ENCODE data around the gene SPRYD3. TPM values are rescaled to one million over a fixed set of nuclear protein-coding genes. Genes with fewer than 3 reads are reported as not detected.

Gene SPRYD3
- total RNA-seq, 1 donor, result 26.8 TPM

DNA sequence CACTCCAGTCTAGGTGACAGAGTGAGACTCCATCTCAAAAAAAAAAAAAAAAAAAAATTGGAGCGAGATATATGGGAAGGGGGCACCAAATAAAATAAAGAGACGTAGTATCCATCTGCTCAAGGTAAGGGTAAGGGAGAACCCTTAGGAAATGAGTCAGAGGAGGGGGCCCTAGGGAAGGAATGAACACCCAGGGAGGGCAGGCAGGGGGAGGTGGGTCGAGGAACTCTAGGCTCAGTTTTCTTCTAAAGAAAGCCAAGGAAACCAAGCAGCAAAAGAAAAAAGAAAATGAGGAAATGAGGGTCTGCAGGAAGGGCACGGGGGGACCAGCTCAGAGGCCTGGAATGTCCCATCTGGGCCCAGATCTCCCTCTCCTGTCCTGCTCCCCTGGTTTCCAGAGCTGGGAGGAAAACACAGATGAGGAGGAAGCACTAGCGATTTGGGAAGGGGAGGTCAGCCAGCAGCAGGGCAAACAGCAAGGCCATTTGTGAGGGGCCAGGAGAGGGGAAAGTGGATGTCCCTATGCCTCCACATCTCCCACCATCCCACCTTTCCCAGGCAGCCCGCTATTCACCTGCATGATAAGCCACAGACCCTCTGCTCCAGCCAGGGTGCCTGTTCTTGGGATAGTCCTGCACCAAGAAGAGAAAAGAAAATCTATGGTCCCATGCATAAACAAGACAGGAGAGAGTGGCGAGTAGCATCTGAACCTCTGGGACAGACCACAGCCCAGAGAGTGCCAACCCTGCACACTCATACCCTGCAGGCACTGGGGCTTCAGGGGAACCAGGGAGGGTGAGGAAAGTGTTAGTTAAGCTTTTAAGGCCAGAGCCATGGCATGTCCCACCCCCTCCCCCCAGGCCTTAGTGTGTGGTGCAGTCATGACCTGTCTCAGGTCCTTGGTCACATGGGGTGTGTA is 11.9 kb downstream of the SPRYD3 start:
- H3K4me3 ChIP-seq (ENCODE audit: insufficient read depth, low read length), result no peak overlapping the region

GRCh38 chr12:53065975-53066931 is 12.9 kb downstream of the SPRYD3 start:
- Histone ChIP-seq H3K27me3 (ENCODE audit: insufficient read depth, low read length) (no peaks in the 10 kb centered on the region), H3K4me1 (ENCODE audit: insufficient read depth, low read length) (peaks cover 68% of the 10 kb centered on the region), H3K36me3 (ENCODE audit: insufficient read depth, low read length) (peaks cover 71% of the 10 kb centered on the region), H2AFZ (ENCODE audit: low read length) (no peak overlapping the region), H3K4me3 (ENCODE audit: insufficient read depth, low read length) (peak overlapping the region; percentile 15), H3K9me3 (ENCODE audit: low read depth, low read length) (no peaks in the 10 kb centered on the region), H4K20me1 (ENCODE audit: insufficient read depth, low read length) (peaks cover 23% of the 10 kb centered on the region), H3K27ac (ENCODE audit: low read depth, low read length) (peak overlapping the region; percentile 83), H3K4me2 (ENCODE audit: insufficient read depth, low read length) (peak overlapping the region; percentile 21), H3K79me2 (ENCODE audit: insufficient read depth, low read length) (peaks cover 22% of the 10 kb centered on the region)
- TF ChIP-seq, protein P1, sequence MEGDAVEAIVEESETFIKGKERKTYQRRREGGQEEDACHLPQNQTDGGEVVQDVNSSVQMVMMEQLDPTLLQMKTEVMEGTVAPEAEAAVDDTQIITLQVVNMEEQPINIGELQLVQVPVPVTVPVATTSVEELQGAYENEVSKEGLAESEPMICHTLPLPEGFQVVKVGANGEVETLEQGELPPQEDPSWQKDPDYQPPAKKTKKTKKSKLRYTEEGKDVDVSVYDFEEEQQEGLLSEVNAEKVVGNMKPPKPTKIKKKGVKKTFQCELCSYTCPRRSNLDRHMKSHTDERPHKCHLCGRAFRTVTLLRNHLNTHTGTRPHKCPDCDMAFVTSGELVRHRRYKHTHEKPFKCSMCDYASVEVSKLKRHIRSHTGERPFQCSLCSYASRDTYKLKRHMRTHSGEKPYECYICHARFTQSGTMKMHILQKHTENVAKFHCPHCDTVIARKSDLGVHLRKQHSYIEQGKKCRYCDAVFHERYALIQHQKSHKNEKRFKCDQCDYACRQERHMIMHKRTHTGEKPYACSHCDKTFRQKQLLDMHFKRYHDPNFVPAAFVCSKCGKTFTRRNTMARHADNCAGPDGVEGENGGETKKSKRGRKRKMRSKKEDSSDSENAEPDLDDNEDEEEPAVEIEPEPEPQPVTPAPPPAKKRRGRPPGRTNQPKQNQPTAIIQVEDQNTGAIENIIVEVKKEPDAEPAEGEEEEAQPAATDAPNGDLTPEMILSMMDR (IDR thresholded peaks at IDR 0.05; ENCODE audit: extremely low read depth, low read depth, low read length), result peak; percentile 90
- peak; percentile 98 for DNase-seq (ENCODE audit: insufficient read length, low spot score, missing footprints)

More for the DNA sequence above, 11.9 kb downstream of the SPRYD3 start:
- Histone ChIP-seq H4K20me1 (ENCODE audit: insufficient read depth, low read length) (peaks cover 15% of the 10 kb centered on the region), H3K36me3 (ENCODE audit: insufficient read depth, low read length) (peaks cover 64% of the 10 kb centered on the region), H3K79me2 (ENCODE audit: insufficient read depth, low read length) (peaks cover 25% of the 10 kb centered on the region), H3K4me2 (ENCODE audit: insufficient read depth, low read length) (no peak overlapping the region), H3K4me1 (ENCODE audit: insufficient read depth, low read length) (peaks cover 78% of the 10 kb centered on the region), H2AFZ (ENCODE audit: low read length) (no peak overlapping the region), H3K9me3 (ENCODE audit: low read depth, low read length) (no peaks in the 10 kb centered on the region), H3K27me3 (ENCODE audit: insufficient read depth, low read length) (no peaks in the 10 kb centered on the region), H3K27ac (ENCODE audit: low read depth, low read length) (peak overlapping the region; percentile 24)
- peak; percentile 86 for DNase-seq (ENCODE audit: insufficient read length, low spot score, missing footprints)
- TF ChIP-seq, protein P1 (IDR thresholded peaks at IDR 0.05; ENCODE audit: extremely low read depth, low read depth, low read length), result no peak

GRCh38 chr12:53065470-53065869 is 13.7 kb downstream of the SPRYD3 start:
- no peaks in the 10 kb centered on the region for H3K9me3 ChIP-seq (ENCODE audit: low read depth, low read length)
- H3K4me1 ChIP-seq (ENCODE audit: insufficient read depth, low read length), result peaks cover 60% of the 10 kb centered on the region
- no peaks in the 10 kb centered on the region for H3K27me3 ChIP-seq (ENCODE audit: insufficient read depth, low read length)
- peaks cover 21% of the 10 kb centered on the region for H4K20me1 ChIP-seq (ENCODE audit: insufficient read depth, low read length)
- peak overlapping the region; percentile 83 for H3K27ac ChIP-seq (ENCODE audit: low read depth, low read length)
- H2AFZ ChIP-seq (ENCODE audit: low read length), result no peak overlapping the region
- H3K79me2 ChIP-seq (ENCODE audit: insufficient read depth, low read length), result peaks cover 14% of the 10 kb centered on the region
- H3K4me2 ChIP-seq (ENCODE audit: insufficient read depth, low read length), result no peak overlapping the region
- peaks cover 70% of the 10 kb centered on the region for H3K36me3 ChIP-seq (ENCODE audit: insufficient read depth, low read length)
- peak; percentile 39 for DNase-seq (ENCODE audit: insufficient read length, low spot score, missing footprints)
- TF ChIP-seq, protein P1 (IDR thresholded peaks at IDR 0.05; ENCODE audit: extremely low read depth, low read depth, low read length), result no peak
- no peak overlapping the region for H3K4me3 ChIP-seq (ENCODE audit: insufficient read depth, low read length)

Data from osteoblast (primary cell).